ENCODE results near the gene MEIOSIN.

The MEIOSIN gene

GRCh38 chr19:45692187-45693105 lies 40.8 kb upstream of the MEIOSIN start, which contains the start of gene QPCTL (continued):
- TF ChIP-seq ATF2 (tag by site-specific recombination; IDR thresholded peaks at IDR 0.05; ENCODE audit: low read depth) (no peak), KLF17 (tag by site-specific recombination; IDR thresholded peaks at IDR 0.05) (peak; percentile 49), PRDM6 (tag by site-specific recombination; IDR thresholded peaks at IDR 0.05) (no peak), ZNF837 (tag by site-specific recombination; IDR thresholded peaks at IDR 0.05) (no peak), ZNF214 (tag by site-specific recombination; IDR thresholded peaks at IDR 0.05; ENCODE audit: borderline replicate concordance) (no peak), KLF16 (tag by site-specific recombination; IDR thresholded peaks at IDR 0.05) (peak; percentile 77), ZNF658 (tag by site-specific recombination; IDR thresholded peaks at IDR 0.05) (no peak), ZFP37 (tag by site-specific recombination; IDR thresholded peaks at IDR 0.05) (no peak; the same call in 1 of the 2 replicates), BCL11A (tag by site-specific recombination; IDR thresholded peaks at IDR 0.05; ENCODE audit: low read depth) (0 out of 2 replicates have a peak, but pooled peaks have one; percentile 34), ZNF169 (tag by site-specific recombination; IDR thresholded peaks at IDR 0.05) (no peak), ZNF26 (tag by site-specific recombination; IDR thresholded peaks at IDR 0.05) (no peak), RBAK (tag by site-specific recombination; IDR thresholded peaks at IDR 0.05) (no peak), PATZ1 (tag by site-specific recombination; IDR thresholded peaks at IDR 0.05) (peak; percentile 88), ZNF585B (tag by site-specific recombination; IDR thresholded peaks at IDR 0.05) (no peak), ZNF138 (tag by site-specific recombination; IDR thresholded peaks at IDR 0.05; ENCODE audit: borderline replicate concordance) (no peak), ZNF292 (tag by site-specific recombination; IDR thresholded peaks at IDR 0.05; ENCODE audit: borderline replicate concordance, low read depth) (no peak), ZNF157 (tag by site-specific recombination; IDR thresholded peaks at IDR 0.05) (no peak), ZNF426 (tag by site-specific recombination; IDR thresholded peaks at IDR 0.05) (no peak), ZNF792 (tag by site-specific recombination; IDR thresholded peaks at IDR 0.05) (no peak), ZNF571 (tag by site-specific recombination; IDR thresholded peaks at IDR 0.05) (no peak), ZNF248 (tag by site-specific recombination; IDR thresholded peaks at IDR 0.05) (no peak), ZNF23 (tag by site-specific recombination; IDR thresholded peaks at IDR 0.05; ENCODE audit: borderline replicate concordance) (no peak), ZEB2 (tag by site-specific recombination; IDR thresholded peaks at IDR 0.05) (no peak), ZNF555 (tag by site-specific recombination; conservative IDR thresholded peaks at IDR 0.05) (no peak), YY2 (tag by site-specific recombination; IDR thresholded peaks at IDR 0.05) (no peak), ZNF114 (tag by site-specific recombination; IDR thresholded peaks at IDR 0.05) (no peak), ZNF394 (tag by site-specific recombination; IDR thresholded peaks at IDR 0.05; ENCODE audit: borderline replicate concordance) (peak; percentile 36; the same call in 1 of the 2 replicates)
